C4-2B (cell line): ENCODE measurements around the gene WDTC1.

ENCODE experiments used
- ZFX ChIP-seq: fragments of 450-650 bp; IDR thresholded peaks from 2 replicates; pipeline ENCODE4 v1.6.1; 2017
- TF ChIP-seq, protein P1 (sequence below): fragments of 450-650 bp; conservative IDR thresholded peaks from 2 replicates; pipeline ENCODE4 v1.5.1; 2017; ENCODE audit warnings: mild to moderate bottlenecking

DNA sequence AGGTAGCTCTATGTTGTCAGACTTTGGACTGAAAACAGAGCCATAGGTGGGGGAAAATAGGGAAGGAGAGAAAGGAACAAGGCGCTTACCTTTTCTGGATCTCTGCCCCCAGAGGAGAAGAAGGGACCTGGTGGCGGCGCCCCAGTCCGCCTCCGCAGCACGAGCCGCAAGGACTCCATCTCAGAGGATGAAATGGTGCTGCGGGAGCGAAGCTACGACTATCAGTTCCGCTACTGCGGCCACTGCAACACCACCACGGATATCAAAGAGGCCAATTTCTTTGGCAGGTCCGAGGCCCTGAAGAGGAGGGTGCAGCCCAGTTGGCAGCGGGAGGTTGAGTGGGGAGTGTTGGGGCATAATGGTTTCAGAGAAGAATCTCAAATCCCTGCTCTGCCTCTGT lies 69.1 kb downstream of the WDTC1 start:
- TF ChIP-seq, protein P1, sequence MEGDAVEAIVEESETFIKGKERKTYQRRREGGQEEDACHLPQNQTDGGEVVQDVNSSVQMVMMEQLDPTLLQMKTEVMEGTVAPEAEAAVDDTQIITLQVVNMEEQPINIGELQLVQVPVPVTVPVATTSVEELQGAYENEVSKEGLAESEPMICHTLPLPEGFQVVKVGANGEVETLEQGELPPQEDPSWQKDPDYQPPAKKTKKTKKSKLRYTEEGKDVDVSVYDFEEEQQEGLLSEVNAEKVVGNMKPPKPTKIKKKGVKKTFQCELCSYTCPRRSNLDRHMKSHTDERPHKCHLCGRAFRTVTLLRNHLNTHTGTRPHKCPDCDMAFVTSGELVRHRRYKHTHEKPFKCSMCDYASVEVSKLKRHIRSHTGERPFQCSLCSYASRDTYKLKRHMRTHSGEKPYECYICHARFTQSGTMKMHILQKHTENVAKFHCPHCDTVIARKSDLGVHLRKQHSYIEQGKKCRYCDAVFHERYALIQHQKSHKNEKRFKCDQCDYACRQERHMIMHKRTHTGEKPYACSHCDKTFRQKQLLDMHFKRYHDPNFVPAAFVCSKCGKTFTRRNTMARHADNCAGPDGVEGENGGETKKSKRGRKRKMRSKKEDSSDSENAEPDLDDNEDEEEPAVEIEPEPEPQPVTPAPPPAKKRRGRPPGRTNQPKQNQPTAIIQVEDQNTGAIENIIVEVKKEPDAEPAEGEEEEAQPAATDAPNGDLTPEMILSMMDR, result no peak
- no peak for TF ChIP-seq ZFX
